K562 (cell line): ENCODE data around the gene AMMECR1. TPM values are rescaled to one million over a fixed set of nuclear protein-coding genes. Genes with fewer than 3 reads are reported as not detected.

Experiments
- ATAC-seq: fragments of 200-7000 bp; cut with Tn5 transposase; 3 replicates; pipeline ENCODE4 v1.9.1; 2020; ENCODE audit warnings: moderate library complexity
- BruUV-seq: library from RNA; stranded (reverse); fragments of 400-500 nt; replicated peaks from 2 replicates; lab custom pipeline; 2021; lab: Mats Ljungman, UMichigan
- CTCF ChIA-PET: fragments of 300-600 bp; formaldehyde crosslinking; extraction: SDS; loops from one replicate; lab custom pipeline; 2021; ENCODE audit warnings: low intra/inter-chr PET ratio; lab: Yijun Ruan, JAX
- POLR2A ChIA-PET: fragments of 300-600, 350-650 bp; sonication (Branson Sonifier 250); formaldehyde crosslinking; extraction: SDS; loops from one replicate; lab custom pipeline; 2021; ENCODE audit warnings: antibody characterized with exemption, inconsistent platforms; lab: Yijun Ruan, JAX
- DNase-seq, 4 experiments: peaks; one replicate each; pipeline versions ENCODE4 v3.0.0 to v3.0.0-alpha.2; 2011 to 2018; ENCODE audit warnings: low spot score in 3 of 4, mixed read lengths in 3 of 4; ENCODE audit errors: extremely low read depth in 1 of 4
- FAIRE-seq: peaks from 2 replicates; lab custom pipeline; 2011; peaks lifted over from hg19 to GRCh38; lab: Jason Lieb, UNC
- H2AFZ ChIP-seq: 2 replicates; pipeline ENCODE4 v1.6.0; 2011; ENCODE audit warnings: low read depth, low read length, control low read depth, inconsistent platforms
- H3K27ac ChIP-seq: fragments of 200-600 bp; 3 replicates; pipeline ENCODE4 v1.8.0; 2011; ENCODE audit warnings: low read depth, mild to moderate bottlenecking, control low read depth, inconsistent platforms, low read length, moderate library complexity, mixed read lengths; ENCODE audit errors: extremely low read depth
- H3K27me3 ChIP-seq, 2 experiments: fragments of 300-600 bp in 1 of 2; 2 replicates in 1 of 2; 3 replicates in 1 of 2; pipeline versions ENCODE4 v1.6.0 to v1.8.0; 2011; ENCODE audit warnings: inconsistent platforms in 2 of 2, low read length in 2 of 2, mild to moderate bottlenecking in 1 of 2, mixed read lengths in 1 of 2, moderate library complexity in 1 of 2; ENCODE audit not compliant: control insufficient read depth in 2 of 2, insufficient read depth in 2 of 2
- H3K36me3 ChIP-seq: fragments of 300-600 bp; 3 replicates; pipeline ENCODE4 v1.8.0; 2011; ENCODE audit warnings: mild to moderate bottlenecking, low read length, inconsistent platforms; ENCODE audit not compliant: control insufficient read depth, insufficient read depth
- H3K4me1 ChIP-seq, 2 experiments: fragments of 200-600 bp in 1 of 2; replicated peaks in 1 of 2; 2 replicates in 1 of 2; 3 replicates in 1 of 2; pipeline versions ENCODE4 v1.5.1 to v1.8.0; 2011; ENCODE audit warnings: inconsistent platforms in 2 of 2, low read length in 2 of 2, mild to moderate bottlenecking in 1 of 2, mixed read lengths in 1 of 2, moderate library complexity in 1 of 2; ENCODE audit not compliant: control insufficient read depth in 2 of 2, insufficient read depth in 2 of 2
- H3K4me2 ChIP-seq: 2 replicates; pipeline ENCODE4 v1.6.1; 2011; ENCODE audit warnings: low read length, control low read depth, inconsistent platforms, mixed read lengths; ENCODE audit not compliant: insufficient read depth
- H3K4me3 ChIP-seq: fragments of 200-600 bp; sonication (generic), shearing (Covaris generic); 2 replicates; pipeline ENCODE4 v1.5.1; 2016; ENCODE audit warnings: control low read depth, inconsistent platforms
- H3K79me2 ChIP-seq: fragments of 200-600 bp; 3 replicates; pipeline ENCODE4 v1.8.0; 2011; ENCODE audit warnings: low read length, inconsistent platforms; ENCODE audit not compliant: control insufficient read depth, insufficient read depth
- H3K9ac ChIP-seq, 2 experiments: 2 replicates each; pipeline versions ENCODE4 v1.6.0 to v1.6.1; 2011; ENCODE audit warnings: low read depth in 2 of 2, low read length in 2 of 2, control low read depth in 1 of 2, inconsistent platforms in 1 of 2, mild to moderate bottlenecking in 1 of 2, mixed read lengths in 1 of 2; ENCODE audit not compliant: insufficient read depth in 1 of 2
- H3K9me1 ChIP-seq: one replicate; pipeline ENCODE4 v1.6.0; 2011; ENCODE audit warnings: inconsistent platforms, mild to moderate bottlenecking, low read length, moderate library complexity; ENCODE audit not compliant: control insufficient read depth, insufficient read depth
- H3K9me3 ChIP-seq: replicated peaks from 2 replicates; pipeline ENCODE4 v1.5.1; 2011; ENCODE audit warnings: low read depth, low read length, inconsistent platforms; ENCODE audit not compliant: control insufficient read depth, insufficient read depth
- H4K20me1 ChIP-seq: replicated peaks from 2 replicates; pipeline ENCODE4 v1.6.1; 2011; ENCODE audit warnings: low read length, inconsistent platforms, mixed read lengths; ENCODE audit not compliant: control insufficient read depth, insufficient read depth
- CAMTA2 ChIP-seq: fragments of 250-450 bp; sonication (Bioruptor Pico); conservative IDR thresholded peaks from 2 replicates; pipeline ENCODE4 v1.5.1; 2022
- ETS2 ChIP-seq: IDR thresholded peaks from 2 replicates; pipeline ENCODE4 v1.6.1; 2016; ENCODE audit warnings: borderline replicate concordance, missing genetic modification characterization, mild to moderate bottlenecking, moderate library complexity, missing compliant biosample characterization; ENCODE audit not compliant: poor library complexity, severe bottlenecking
- FOXM1 ChIP-seq, 2 experiments: fragments of 450-650 bp in 1 of 2; sonication (generic) in 1 of 2; formaldehyde crosslinking in 1 of 2; IDR thresholded peaks; 2 replicates each; pipeline versions ENCODE4 v1.6.1 to v1.9.0; 2017 to 2022; ENCODE audit warnings: low read depth in 2 of 2, mild to moderate bottlenecking in 2 of 2, missing genetic modification reagents in 1 of 2, moderate library complexity in 1 of 2
- HBP1 ChIP-seq: fragments of 450-650 bp; formaldehyde crosslinking; IDR thresholded peaks from 2 replicates; pipeline ENCODE4 v1.4.0; 2022; ENCODE audit warnings: missing genetic modification characterization
- HDAC1 ChIP-seq, 2 experiments: fragments of 450-650 bp; IDR thresholded peaks; 2 replicates each; pipeline ENCODE4 v1.6.1; 2016 to 2017; ENCODE audit warnings: inconsistent platforms in 1 of 2, mild to moderate bottlenecking in 1 of 2, moderate library complexity in 1 of 2
- HOXB6 ChIP-seq: fragments of 250-450 bp; sonication (Bioruptor Pico); IDR thresholded peaks from 2 replicates; pipeline ENCODE4 v1.5.1; 2022; ENCODE audit warnings: mild to moderate bottlenecking, borderline replicate concordance
- KHSRP ChIP-seq: fragments of 450-650 bp; IDR thresholded peaks from 2 replicates; pipeline ENCODE4 v1.6.1; 2017
- NR2C2 ChIP-seq, 2 experiments: fragments of 200-800 bp in 1 of 2; sonication (Bioruptor generic) in 1 of 2; sonication (generic) in 1 of 2; formaldehyde crosslinking in 1 of 2; IDR thresholded peaks; 2 replicates each; pipeline versions ENCODE4 v1.6.1 to v1.8.0; 2016 to 2022; ENCODE audit warnings: mild to moderate bottlenecking in 1 of 2, missing compliant biosample characterization in 1 of 2, missing genetic modification characterization in 1 of 2, missing genetic modification reagents in 1 of 2
- RBM22 ChIP-seq: fragments of 200-400 bp; formaldehyde crosslinking; IDR thresholded peaks from 2 replicates; pipeline ENCODE4 v1.6.1; 2018; ENCODE audit warnings: low read length, low read depth; ENCODE audit not compliant: poor library complexity, severe bottlenecking
- SMARCC2 ChIP-seq: fragments of 450-650 bp; IDR thresholded peaks from 2 replicates; pipeline ENCODE4 v1.6.1; 2017; ENCODE audit warnings: antibody characterized with exemption, moderate library complexity, mild to moderate bottlenecking, low read depth
- ZNF124 ChIP-seq: sonication (generic); formaldehyde crosslinking; IDR thresholded peaks from 2 replicates; pipeline ENCODE4 v1.8.1; 2022; ENCODE audit warnings: missing genetic modification reagents
- ZNF175 ChIP-seq: fragments of 200-800 bp; sonication (Bioruptor generic); IDR thresholded peaks from 2 replicates; pipeline ENCODE4 v1.6.1; 2016; ENCODE audit warnings: low read depth, mild to moderate bottlenecking, missing genetic modification characterization, missing compliant biosample characterization
- ZNF324 ChIP-seq: fragments of 250-450 bp; sonication (Bioruptor Pico); IDR thresholded peaks from 2 replicates; pipeline ENCODE4 v1.4.0; 2020; ENCODE audit warnings: mild to moderate bottlenecking
- WGBS: fragments of 100-300 bp; shearing (Covaris generic); methylation state at CpG from one replicate; pipeline ENCODE4 v1.1.6; 2016; ENCODE audit warnings: low coverage, mixed read lengths; ENCODE audit not compliant: insufficient coverage; ENCODE audit errors: missing lambda C conversion rate; 5-methylcytosine and 5-hydroxymethylcytosine counted together
- in situ Hi-C: fragments of 300-500 bp; cut with MboI; formaldehyde crosslinking; loops from 4 replicates; pipeline ENCODE4 v1.15.0; 2018; ENCODE audit warnings: inconsistent platforms, mixed read lengths
- intact Hi-C: fragments of 100-400 bp; cut with micrococcal nuclease; formaldehyde crosslinking; loops from 2 replicates; pipeline ENCODE4 v1.14.2; 2022
- polyA plus RNA-seq, 8 experiments: library from polyadenylated mRNA; depleted of rRNA in 4 of 8; stranded (reverse) in 5 of 8; unstranded in 3 of 8; fragments of >200 nt; fragmentation: Nextera tagmentation in 2 of 8; fragmentation: Illumina TruSeq in 1 of 8; extraction: Ambion mirVana in 2 of 8; extraction: Trizol in 1 of 8; gene quantifications; 2 replicates each; pipeline versions ENCODE4 v1.2.1 to v1.2.3, GENCODE V29; 2011 to 2014; ENCODE audit warnings: inconsistent platforms in 1 of 8, missing spikeins in 1 of 8
- total RNA-seq, 7 experiments: library from RNA; depleted of rRNA in 6 of 7; stranded (reverse); fragments of >200 nt in 6 of 7; fragmentation: Illumina TruSeq in 2 of 7; extraction: Trizol in 2 of 7; gene quantifications; 2 replicates each; pipeline versions ENCODE4 v1.2.1 to v1.2.3, GENCODE V29; 2011 to 2021; ENCODE audit warnings: low replicate concordance in 1 of 7
- TF ChIP-seq, protein P1 (sequence below): sonication (generic); formaldehyde crosslinking; IDR thresholded peaks from 2 replicates; pipeline ENCODE4 v1.8.1; 2023; ENCODE audit warnings: mild to moderate bottlenecking, missing genetic modification reagents

AMMECR1 gene
- total and polyA plus RNA-seq, 9 of the 15 experiments (the other 6 are each of a cell fraction or from before 2014, with no cell fraction given): 13.9 to 36.7 (median 23.6) TPM

DNA sequence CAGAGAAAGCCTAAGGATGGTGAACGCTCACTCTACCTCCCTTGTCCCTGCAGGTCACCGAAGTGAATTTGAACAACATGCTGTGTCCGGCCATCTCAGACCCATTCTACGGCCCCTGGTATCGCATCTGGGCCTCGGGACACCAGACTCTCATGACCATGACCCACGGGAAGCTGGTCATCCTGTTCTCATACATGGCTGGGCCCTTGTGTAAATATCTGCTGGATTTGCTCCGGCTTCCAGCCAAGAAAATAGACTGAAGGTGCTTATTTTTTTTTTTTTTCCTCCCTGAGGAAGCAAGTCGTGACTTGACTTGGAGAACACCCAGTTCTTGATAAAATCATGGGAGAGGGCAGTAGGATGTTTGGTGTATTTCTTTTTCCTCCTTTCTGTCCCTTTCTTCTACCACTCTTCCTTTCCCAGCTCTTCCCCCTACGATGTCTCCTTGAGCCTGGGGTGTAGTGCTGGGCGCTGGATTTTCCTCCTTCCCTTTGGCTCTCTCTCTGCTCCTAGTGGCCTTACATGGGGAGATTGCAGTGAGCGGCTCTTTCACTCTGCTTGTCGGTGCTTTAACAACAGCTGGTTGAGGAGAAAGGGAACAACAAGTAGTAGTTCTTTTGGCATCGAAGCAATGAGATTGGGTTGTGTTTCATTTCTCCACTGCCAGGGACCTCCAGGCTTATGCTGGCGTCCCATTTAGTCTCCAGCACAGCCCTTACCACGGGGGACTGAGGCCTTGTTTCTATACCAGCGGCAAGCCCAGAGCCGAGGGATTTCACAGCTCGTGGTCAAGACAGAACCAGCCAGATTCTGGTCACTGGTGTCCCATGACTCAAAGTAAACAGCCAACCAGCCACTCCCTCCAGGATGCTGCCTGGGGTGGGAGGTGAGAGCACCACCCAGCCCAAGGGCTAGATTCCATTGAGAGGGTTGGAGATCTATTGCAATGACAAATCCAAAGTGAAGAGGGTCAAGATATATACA, 144.4 kb downstream of the AMMECR1 start (continued):
- TF ChIP-seq HDAC1 (IDR thresholded peaks at IDR 0.05): no peak
- no peak for TF ChIP-seq HBP1
- TF ChIP-seq CAMTA2 (CRISPR knock-in tag): no peak

DNA sequence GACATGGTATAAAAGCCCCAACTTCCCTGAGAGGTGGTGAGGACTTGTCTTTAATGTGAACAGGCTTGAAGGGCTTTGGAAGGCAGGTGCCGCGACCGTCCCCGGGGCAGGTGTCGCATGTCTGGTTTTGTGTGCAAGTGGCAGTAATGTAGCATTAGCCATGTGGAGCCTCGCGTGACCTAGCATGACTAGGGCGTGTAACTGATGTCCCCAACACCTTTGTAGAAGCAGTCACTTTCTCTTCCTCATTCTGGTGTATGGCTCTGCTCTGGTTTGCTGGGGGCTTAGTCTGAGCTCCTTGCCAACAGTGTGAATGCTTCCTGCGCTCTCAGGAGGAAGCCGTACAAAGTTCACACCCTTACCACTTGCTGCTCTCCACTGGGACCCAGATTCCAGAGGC, 145.7 kb downstream of the AMMECR1 start:
- in situ Hi-C loops (loop anchor here (25.0 kb wide), 2 partner anchors 490 to 690 kb away; no protein-coding TSS in a partner anchor), intact Hi-C loops (no loop called here)
- no peak overlapping the region for H3K4me2 ChIP-seq
- no peaks in the 10 kb centered on the region for H3K27me3 ChIP-seq
- FAIRE-seq: no peak
- CTCF ChIA-PET: no interaction called here
- peaks cover 2% of the 10 kb centered on the region; the same call in 2 of the 3 replicates for H3K79me2 ChIP-seq
- H3K4me1 ChIP-seq: peaks cover 7 to 14% of the 10 kb centered on the region in 2 experiments; a peak in 4 of 5 replicates
- H2AFZ ChIP-seq: no peak overlapping the region
- WGBS: 94% methylated on average over 10 of the region's 10 CpGs
- no peaks in the 10 kb centered on the region for H3K9me1 ChIP-seq
- no peak for DNase-seq
- H3K36me3 ChIP-seq: peaks cover 48% of the 10 kb centered on the region
- no peak overlapping the region for H3K27ac ChIP-seq
- POLR2A ChIA-PET: no interaction called here
- no peaks in the 10 kb centered on the region for H4K20me1 ChIP-seq
- H3K4me3 ChIP-seq: no peak overlapping the region
- no TSS peak for BruUV-seq
- H3K9me3 ChIP-seq: no peaks in the 10 kb centered on the region
- H3K9ac ChIP-seq: 0 out of 4 replicates have a peak overlapping the region, but pooled peaks of 1 of the 2 experiments have one; percentile 40
- ATAC-seq: no peak
- no peak for TF ChIP-seq FOXM1 (IDR thresholded peaks at IDR 0.05; ENCODE audit: low read depth)
- TF ChIP-seq FOXM1 (CRISPR knock-in tag; IDR thresholded peaks at IDR 0.05; ENCODE audit: low read depth): no peak
- no peak for TF ChIP-seq ETS2
- TF ChIP-seq KHSRP: no peak
- no peak for TF ChIP-seq ZNF124 (CRISPR knock-in tag)
- TF ChIP-seq HOXB6 (CRISPR knock-in tag): no peak
- TF ChIP-seq SMARCC2: no peak
- TF ChIP-seq ZNF324: no peak
- TF ChIP-seq NR2C2 (CRISPR knock-in tag; IDR thresholded peaks at IDR 0.05): no peak
- no peak for TF ChIP-seq NR2C2 (tag; IDR thresholded peaks at IDR 0.05)
- TF ChIP-seq RBM22: no peak
- TF ChIP-seq ZNF175: no peak
- TF ChIP-seq, protein P1, sequence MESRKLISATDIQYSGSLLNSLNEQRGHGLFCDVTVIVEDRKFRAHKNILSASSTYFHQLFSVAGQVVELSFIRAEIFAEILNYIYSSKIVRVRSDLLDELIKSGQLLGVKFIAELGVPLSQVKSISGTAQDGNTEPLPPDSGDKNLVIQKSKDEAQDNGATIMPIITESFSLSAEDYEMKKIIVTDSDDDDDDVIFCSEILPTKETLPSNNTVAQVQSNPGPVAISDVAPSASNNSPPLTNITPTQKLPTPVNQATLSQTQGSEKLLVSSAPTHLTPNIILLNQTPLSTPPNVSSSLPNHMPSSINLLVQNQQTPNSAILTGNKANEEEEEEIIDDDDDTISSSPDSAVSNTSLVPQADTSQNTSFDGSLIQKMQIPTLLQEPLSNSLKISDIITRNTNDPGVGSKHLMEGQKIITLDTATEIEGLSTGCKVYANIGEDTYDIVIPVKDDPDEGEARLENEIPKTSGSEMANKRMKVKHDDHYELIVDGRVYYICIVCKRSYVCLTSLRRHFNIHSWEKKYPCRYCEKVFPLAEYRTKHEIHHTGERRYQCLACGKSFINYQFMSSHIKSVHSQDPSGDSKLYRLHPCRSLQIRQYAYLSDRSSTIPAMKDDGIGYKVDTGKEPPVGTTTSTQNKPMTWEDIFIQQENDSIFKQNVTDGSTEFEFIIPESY: no peak
